GM18858 (cell line): ENCODE results near the gene SORD.
"Not testable (repeated sequence)": the region's sequence is repeated elsewhere in the genome, so short reads cannot be mapped to it uniquely, and the experiment has no call there.

Experiments used
- ATAC-seq: cut with Tn5 transposase; IDR thresholded peaks from one replicate; pipeline ENCODE4 v1.9.1; 2021; ENCODE audit not compliant: unreplicated experiment

Gene SORD

DNA sequence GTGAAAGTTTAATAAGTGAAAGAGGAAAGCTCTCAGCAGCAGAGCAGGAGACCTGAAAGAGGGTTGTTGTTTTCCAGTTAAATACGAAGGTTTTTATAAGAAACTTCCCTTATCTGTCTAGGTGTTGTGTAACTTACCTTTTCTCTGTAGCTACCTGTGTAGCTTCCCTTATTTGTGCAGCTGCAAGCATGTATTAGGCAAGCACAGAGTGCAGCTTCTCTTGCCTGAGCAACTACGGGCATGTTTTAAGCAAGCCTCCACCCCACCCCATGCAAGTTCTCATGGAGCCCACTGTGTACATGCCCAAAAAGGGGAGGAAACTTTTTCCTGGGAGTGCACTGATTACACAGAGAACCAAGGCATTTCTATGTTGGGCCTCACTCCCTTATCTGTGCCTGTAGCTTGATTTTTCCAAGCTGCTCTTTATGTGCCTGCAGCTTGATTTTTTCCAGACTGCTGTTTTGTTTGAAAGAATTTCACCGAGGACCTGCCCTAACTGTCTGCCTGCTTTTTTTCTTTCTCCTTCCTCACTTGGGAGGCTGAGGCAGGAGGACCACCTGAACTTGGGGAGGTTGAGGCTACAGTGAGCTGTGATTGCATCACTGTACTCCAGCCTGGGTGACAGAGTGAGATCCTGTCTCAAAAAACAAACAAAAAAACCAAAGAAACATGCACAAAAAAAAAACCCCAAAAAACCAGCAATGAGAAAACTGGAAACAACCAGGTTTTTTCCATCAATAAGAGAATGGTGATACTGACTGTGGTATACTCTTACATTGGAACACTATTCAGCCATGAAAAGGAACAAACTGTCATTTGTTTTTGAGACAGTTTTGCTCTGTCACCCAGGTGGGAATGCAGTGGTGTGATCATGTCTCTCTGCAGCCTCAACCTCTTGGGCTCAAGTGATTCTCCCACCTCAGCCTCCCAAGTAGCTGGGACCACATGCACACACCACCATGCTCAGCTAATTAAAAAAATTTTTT lies 36.0 kb downstream of the SORD start:
- not testable (repeated sequence) for ATAC-seq

DNA sequence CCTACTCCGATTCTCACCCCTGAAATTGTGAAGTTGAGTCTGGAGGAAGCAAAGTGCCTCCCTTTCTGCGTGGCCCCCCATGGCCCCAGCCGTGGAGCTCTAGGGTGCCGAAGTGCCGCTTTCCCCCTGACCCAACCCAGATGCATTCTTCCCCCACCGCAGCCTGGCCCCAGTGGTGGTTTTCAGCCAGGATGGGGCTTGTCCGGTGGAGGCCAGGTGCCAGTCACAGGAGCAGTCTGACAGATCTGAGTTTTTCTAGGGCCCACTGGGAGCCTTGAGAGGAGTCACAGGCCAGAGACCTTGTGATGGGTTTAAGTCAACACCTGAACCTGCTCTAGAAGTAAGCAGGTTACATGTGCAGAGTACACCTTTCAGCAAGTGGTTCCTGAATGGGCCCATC lies 39.3 kb downstream of the SORD start:
- ATAC-seq = not testable (repeated sequence)

DNA sequence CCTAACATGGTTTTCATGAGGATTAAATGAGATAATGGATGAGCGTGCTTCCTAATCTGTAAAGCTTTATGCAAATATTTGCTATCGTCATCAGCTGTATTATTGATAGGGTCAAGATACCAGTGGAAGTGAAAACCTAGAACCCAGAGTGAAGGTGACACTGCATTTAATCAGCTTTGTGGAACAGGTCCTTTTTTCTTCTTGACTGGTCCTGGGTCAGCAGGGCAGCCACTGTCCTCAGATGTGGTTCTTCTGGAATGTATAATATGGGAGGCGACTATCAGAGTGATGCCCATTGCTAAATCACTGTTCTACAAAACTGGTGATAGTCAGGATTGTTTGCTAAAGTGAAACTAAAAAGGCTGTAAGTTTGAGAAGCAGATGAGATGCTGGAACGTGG lies 41.4 kb downstream of the SORD start:
- ATAC-seq = no peak

DNA sequence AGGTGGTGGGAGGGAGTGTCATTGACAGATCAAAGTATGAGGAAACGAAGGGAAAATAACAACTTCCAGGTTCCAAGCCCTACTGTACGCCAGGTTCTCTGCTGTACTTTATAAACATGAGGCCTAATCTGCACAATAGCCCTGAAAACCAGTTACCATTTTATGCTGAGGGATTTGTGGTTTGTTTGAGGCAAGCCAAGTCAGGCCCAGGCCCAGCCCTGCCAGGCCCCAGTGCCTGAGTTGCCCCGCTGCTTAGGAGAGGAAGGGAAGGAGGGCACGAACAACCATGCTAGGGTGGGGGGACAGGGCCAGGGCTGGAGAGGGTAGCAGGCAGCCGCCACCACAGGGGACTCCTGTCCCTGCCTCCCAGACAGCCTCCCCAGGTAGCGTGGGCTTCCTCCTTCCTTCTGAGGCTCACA lies 47.0 kb downstream of the SORD start:
- ATAC-seq = not testable (repeated sequence)

DNA sequence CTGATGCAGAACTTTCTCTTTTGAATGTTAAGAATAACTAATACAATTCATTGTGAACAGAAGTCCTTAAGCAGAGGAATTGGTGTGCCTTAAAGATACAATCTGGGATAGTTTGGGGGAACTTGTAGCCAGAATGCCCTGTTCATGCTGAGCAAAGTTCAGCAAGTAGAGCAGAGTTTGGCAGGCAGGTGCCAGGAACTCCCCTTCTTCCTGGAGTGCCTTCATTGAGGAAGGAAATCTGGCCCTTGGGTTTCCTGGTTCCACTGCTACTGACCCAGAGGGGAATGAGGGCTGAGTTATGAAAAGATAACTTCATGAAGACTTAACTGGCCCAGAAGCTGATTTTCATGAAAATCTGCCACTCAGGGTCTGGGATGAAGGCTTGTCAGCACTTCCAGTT lies 50.6 kb downstream of the SORD start:
- not testable (repeated sequence) for ATAC-seq

DNA sequence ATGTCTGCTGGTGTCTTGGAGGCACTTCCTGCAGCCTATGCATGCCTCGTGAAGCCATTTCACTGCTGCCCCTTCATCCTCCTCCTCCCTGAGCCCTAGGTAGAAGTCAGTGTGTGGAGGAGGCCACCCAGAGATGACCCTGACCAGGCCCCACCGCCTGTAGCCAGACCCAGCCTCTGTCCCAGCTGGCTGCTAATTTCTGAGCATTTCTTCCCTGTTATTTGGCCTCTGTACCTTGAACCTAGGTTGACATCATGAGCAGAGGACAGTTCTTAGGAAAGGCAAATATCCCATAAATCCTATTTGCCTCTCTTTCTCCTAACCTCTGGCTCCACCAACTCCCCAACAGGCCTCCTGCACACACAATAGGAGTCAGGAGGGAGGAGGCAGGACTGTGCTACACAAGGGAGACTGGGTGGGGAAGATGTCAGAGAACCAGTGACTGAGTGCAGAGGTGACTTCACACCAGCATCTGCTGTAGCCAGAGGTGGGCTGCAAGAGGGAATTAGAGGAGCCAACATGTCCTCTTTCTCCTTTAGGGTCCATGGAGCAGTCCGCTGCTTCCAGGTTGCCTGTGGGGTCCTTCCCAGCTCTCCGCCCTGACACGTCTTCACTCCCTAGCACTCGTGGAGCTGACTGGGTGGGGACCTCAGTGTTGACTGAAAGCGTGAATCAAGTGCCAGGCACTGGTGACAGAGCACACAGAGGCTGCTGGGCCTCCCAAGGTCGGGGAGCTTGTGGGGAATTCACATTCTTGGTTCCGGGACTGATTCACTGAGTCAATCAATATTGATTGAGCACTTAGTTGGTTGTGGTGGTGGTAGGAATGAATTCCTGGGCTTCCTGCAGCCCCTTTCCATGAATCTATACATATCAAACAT lies 52.7 kb downstream of the SORD start:
- ATAC-seq = not testable (repeated sequence)

DNA sequence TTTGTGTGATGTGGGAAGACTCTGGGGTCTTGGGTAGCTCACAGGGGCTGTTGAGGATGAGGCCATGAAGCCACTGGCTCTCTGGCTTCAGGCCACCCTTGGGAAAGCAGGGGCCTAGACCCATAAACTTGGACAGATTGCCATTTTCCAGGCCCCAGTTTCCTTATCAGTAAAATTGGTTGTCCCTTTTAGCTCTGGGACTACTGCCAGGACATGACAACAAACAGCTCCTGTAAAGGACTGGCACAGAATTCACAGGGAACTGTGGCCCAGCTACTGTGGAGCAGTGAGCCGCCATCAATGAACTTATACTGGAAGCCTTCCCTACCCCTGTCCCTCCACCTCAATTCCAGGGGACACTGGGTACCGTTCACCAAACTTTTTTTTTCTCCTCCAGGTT lies 54.4 kb downstream of the SORD start:
- ATAC-seq = not testable (repeated sequence)

DNA sequence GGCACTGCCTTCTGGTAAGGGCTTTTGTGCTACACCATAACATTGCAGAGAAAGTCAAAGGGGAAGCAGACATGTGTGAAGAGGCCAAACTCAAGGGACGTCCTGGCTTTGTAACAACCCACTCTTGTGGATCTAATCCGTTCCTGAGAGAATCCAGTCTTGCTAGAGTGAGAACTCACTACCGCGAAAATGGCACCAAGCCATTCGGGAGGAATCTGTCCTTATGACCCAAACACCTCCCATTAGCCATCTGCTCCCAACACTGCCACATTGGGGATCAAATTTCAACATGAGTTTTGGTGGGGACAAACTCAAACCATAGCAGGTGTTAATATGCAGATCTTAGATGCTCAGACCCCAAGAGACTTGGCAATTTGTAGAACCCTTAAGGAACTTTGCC lies 56.2 kb downstream of the SORD start:
- not testable (repeated sequence) for ATAC-seq

DNA sequence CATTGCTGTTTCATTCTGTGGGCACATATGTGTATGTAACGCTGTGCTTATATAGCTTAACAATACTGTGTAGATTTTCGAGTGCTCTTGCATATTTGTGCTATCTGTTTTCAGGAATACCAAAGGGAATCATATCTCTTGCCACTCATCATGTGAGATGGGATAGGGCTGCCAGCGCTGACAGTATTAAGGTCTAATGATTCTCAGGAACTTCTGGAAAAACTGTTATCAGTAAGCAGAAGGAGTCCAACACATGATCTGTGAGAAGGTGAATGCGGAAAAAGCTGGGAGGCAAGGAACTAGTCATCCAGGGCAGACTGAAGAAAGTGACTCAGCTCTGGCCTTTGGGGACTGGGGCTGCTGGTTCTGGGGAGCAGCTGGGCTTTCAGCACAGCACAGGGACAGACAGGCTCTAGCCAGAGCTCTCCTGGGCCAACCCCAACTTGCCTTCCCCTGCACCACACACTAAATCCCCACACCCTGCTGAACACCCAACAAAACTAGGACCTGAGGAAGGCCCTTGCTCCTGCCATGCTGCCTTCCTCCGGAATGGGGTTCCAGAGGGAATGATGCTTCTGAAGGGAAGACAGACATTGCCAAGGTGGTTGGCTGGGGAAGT lies 56.7 kb downstream of the SORD start:
- ATAC-seq = not testable (repeated sequence)

DNA sequence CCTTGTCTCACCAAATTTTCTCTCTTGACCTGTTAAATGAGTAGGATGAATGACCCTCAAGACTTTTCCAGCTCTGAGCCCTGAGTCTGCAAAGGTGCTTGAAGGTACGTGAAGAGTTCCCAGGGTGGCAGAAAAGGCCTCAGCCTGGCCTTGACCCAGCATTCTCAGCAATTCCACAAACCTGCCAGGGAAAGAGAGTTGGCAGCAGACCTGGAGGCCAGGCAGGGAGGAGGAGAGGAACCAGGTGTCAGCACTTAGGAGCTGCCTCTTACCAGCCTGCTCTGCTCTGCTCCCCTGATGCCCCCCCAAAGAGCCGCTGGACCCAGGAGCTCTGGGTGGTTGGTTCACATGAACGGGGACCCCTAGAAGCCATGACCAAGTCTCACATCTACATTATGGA lies 57.6 kb downstream of the SORD start:
- not testable (repeated sequence) for ATAC-seq

DNA sequence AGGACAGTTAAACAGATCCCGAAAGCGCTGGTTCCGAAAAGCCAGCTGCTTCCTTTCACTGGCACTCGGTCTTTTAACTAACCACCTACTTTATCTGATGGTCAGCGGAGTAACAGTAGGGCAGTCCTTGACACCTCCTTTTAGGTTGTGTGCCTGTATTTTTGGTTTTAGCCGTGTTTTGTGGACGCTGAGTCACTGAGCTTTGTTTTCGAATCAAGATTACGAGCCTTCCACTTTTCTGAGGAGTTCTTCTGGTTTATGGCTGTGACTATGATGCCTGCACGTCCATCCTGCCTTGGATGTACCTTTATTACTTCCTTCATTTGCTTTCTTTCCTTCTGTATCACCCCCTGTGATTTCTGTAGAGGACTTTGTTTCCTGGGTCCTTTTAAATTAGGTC lies 59.4 kb downstream of the SORD start:
- not testable (repeated sequence) for ATAC-seq

DNA sequence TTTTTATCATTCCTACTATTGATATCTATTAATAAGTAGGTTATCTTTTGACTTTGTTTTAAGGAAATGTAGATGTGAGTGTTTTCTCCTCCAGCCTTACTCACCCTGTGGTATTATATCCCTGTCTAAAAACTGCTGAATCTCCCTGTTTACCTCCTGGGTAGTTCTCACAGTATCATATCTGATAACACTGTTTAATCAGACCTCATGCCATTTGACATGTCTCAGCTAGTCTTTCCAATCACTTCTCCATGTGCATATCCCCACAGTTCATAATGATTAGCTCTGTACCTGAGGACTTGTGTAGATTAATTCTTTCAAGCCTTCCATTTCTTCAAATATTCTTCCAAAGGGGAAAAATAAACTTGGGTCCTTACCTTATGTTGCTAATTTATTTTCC lies 60.2 kb downstream of the SORD start:
- no peak for ATAC-seq

DNA sequence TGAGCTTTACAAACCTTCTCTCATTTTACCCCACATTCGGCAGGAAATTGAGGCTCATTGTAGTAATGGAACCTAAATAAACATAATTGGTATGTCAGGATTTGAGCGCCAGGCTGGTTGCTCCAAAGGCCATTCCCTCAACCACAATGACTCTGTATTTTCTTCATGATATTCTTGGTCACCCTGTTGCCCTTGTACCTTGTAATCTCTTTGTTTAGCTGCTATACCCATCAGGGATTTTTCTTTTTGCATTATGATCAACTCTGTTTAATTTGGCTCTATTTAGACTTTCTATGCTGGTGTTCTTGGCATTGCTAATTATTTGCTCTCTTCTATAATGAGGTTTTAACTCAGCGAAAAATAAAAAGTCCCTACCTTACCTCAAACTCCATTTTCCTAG lies 61.2 kb downstream of the SORD start:
- ATAC-seq = no peak

DNA sequence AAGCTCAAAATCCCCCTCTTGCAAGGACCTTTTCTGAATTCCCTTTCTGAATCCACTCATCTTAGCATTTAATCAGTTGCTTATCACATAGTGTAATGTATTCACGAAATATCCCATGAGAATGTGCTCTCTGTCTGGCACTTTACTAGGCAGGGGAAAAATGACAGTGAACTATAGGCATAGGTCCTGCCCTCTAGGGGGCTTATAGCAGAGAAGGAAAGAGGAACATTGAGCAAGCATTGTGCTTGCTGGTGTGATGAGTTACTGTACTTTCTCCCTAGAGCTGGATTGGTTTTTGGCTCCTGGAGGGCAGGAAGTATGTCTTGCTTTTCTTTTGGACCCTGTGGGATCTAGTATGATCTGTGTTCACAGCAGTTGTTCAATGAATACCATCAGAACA lies 64.5 kb downstream of the SORD start:
- ATAC-seq = no peak

DNA sequence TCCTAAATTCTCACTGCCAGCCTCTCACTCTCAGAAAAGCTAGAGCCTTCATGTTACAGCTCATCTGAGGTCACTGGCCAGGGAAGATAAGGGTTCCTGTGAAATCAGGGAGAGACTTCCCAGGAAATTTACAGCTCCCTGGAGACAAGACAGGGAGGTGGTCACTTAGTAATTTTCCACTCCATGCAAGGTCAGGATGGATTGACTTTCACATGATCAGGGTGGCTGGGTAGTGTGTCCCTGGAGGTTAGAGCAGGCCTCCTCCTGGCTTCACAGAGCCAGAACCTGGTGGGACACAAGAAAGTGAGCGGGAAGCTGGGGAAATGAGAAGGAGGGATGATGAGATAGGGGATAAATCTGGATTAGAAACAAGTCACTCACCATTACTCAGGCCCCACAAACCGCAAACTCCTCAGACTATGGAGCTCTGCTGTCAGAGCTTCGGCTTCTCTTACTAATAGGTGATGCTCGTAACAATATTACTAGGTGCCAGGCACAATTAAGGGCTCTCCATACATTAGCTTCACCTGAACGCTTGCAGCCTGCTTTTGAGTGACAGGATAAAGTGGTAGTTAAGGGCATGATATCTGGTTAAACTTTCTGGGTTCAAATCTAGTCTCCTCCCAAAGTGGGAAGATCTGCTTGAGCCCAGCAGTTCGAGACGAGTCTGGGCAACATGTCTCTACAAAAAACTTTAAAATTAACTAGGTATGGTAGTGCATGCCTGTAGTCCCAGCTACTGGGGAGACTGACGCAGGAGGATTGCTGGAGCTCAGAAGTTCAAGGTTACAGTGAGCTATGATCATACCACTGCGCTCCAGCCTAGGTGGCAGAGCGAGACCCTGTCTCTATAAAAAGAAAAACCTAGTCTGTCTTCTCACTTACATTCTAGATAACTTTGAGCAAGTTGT lies 66.1 kb downstream of the SORD start:
- no peak for ATAC-seq

DNA sequence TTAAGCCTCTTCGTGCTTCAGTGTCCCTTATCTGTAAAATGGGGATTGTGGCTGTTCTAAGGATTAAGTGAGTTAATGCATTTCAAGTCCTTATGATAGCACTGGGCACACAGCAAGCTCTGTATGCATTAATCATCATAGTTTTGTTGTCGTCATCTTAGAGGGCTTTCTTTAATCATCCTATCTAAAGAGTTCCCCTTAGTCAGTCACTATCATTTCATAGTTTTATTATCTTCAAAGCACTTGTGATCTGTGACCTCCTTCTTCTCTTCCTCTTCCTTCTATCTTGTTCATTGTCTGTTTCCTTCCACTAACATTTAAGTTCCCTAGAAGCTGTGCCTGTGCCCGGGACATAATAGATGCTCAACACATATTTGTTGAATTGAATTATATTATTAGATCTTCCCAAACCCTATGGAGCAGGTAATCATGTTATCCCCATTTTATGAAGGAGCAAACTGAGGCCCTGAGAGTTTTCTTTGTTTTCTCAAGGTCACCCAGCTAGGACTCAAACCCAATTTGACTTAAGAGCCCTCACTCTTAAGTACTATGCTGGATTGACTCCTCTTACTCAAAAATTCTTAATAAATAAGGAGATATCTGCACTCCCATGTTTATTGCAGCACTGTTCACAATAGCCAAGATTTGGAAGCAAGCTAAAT lies 66.8 kb downstream of the SORD start:
- no peak for ATAC-seq

DNA sequence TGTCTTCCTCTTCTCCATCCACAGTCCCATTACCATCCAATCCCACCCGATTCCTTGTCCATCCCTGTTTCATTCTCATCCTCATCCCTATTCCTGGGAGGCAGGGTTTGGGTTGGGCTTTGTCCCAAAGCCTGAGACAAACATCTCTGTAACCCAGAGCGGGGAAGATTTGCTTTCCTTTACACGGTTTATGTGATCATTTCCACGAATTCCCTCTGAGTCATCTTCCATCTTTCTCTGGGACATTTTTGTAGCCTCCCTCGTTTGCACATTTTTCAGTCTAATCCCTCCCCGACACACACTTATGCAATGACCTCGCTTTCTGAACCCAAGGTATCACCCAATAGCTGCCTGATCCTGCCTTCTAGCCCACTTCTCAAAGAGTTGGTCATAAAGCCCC lies 68.2 kb downstream of the SORD start:
- ATAC-seq = no peak

DNA sequence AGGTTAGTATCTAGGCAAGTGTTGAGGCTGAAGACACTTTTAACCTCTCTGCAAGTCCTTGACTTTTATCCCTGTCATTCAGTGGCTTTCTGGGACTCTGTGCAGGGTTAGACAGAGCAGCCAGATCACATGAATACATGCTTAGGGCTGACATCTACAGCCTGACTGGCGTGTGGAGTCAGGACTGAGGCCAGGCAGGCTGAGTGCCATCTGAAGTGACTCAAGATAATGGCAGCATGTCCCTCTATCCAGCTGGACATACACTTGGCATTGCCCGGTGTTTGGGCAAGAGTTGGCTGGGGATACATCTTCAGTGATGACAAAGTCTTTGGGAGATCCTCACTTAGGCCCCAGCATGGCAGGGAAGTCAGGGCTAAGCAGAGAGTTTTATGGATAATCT lies 68.6 kb downstream of the SORD start:
- ATAC-seq = no peak

DNA sequence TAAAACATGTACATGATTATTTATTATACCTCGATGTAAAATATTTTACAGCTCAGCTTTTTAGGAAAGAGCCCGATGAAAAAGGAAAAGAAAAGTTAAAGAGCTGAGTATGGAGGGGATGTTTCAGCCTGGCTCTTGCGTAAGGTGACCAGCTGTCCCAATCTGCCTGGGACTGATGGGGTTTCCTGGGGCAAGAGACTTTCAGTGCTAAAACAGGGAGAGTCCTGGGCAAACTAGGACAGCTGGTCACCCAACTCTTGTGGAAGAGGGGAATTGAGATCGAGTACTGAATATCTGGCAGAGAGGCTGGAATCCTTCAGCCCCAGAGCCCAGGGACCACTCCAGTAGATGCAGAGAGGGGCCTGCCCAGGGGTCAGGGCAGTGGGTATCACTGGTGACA lies 70.0 kb downstream of the SORD start:
- ATAC-seq = no peak
